GM12878 (cell line): ENCODE results near the gene YWHAH. TPM values are rescaled to one million over a fixed set of nuclear protein-coding genes. Genes with fewer than 3 reads are reported as not detected.

Experiments
- ATAC-seq: fragments of 200-7000 bp; cut with Tn5 transposase; 3 replicates; pipeline ENCODE4 v1.9.1; 2020; ENCODE audit warnings: mild to moderate bottlenecking, moderate library complexity
- BruUV-seq: library from RNA; stranded (reverse); fragments of 400-500 nt; replicated peaks from 2 replicates; lab custom pipeline; 2021; lab: Mats Ljungman, UMichigan
- CTCF ChIA-PET: fragments of 300-600 bp; sonication (Branson Sonifier 250); formaldehyde crosslinking; extraction: SDS; loops from one replicate; lab custom pipeline; 2021; ENCODE audit warnings: inconsistent platforms; lab: Yijun Ruan, JAX
- POLR2A ChIA-PET: fragments of 350-600 bp; formaldehyde crosslinking; extraction: SDS; loops from one replicate; lab custom pipeline; 2021; ENCODE audit warnings: inconsistent platforms; lab: Charles Lee
- RAD21 ChIA-PET: fragments of 300-600 bp; sonication (Branson Sonifier 250); formaldehyde crosslinking; loops from one replicate; lab custom pipeline; 2023; ENCODE audit warnings: antibody characterized with exemption; ENCODE audit not compliant: unreplicated experiment; lab: Charles Lee
- SMC1A ChIA-PET: fragments of 300-600 bp; sonication (Branson Sonifier 250); formaldehyde crosslinking; loops from one replicate; lab custom pipeline; 2023; ENCODE audit not compliant: unreplicated experiment, uncharacterized antibody; lab: Charles Lee
- DNase-seq: peaks from one replicate; pipeline ENCODE4 v3.0.0-alpha.2; 2011; ENCODE audit warnings: low read depth, low spot score
- FAIRE-seq: peaks from 3 replicates; lab custom pipeline; 2011; peaks lifted over from hg19 to GRCh38; lab: Jason Lieb, UNC
- H2AFZ ChIP-seq: 2 replicates; pipeline ENCODE4 v1.6.0; 2011; ENCODE audit warnings: low read depth, low read length, control low read depth; ENCODE audit not compliant: control insufficient read depth
- H3K27ac ChIP-seq: 2 replicates; pipeline ENCODE4 v1.5.1; 2011; ENCODE audit warnings: control low read depth; ENCODE audit not compliant: control insufficient read depth, insufficient read depth
- H3K27me3 ChIP-seq, 2 experiments: replicated peaks in 1 of 2; 2 replicates each; pipeline versions ENCODE4 v1.6.0 to v1.6.1; 2011; ENCODE audit warnings: low read length in 1 of 2; ENCODE audit not compliant: control insufficient read depth in 2 of 2, insufficient read depth in 2 of 2
- H3K36me3 ChIP-seq, 2 experiments: 2 replicates each; pipeline ENCODE4 v1.5.1; 2011; ENCODE audit warnings: low read length in 1 of 2; ENCODE audit not compliant: control insufficient read depth in 2 of 2, insufficient read depth in 2 of 2
- H3K4me1 ChIP-seq: 2 replicates; pipeline ENCODE4 v1.6.1; 2011; ENCODE audit warnings: mild to moderate bottlenecking, low read length, moderate library complexity, mixed read lengths; ENCODE audit not compliant: control insufficient read depth, insufficient read depth
- H3K4me2 ChIP-seq: 2 replicates; pipeline ENCODE4 v1.6.0; 2011; ENCODE audit warnings: control low read depth; ENCODE audit not compliant: control insufficient read depth, insufficient read depth
- H3K4me3 ChIP-seq: fragments of 200-600 bp; sonication (generic); 2 replicates; pipeline ENCODE4 v1.5.1; 2016
- H3K79me2 ChIP-seq: 2 replicates; pipeline ENCODE4 v1.6.0; 2011; ENCODE audit warnings: low read length; ENCODE audit not compliant: control insufficient read depth, insufficient read depth
- H3K9ac ChIP-seq: 2 replicates; pipeline ENCODE4 v1.8.0; 2011; ENCODE audit warnings: low read length, control low read depth, mixed read lengths; ENCODE audit not compliant: control insufficient read depth, insufficient read depth
- H3K9me3 ChIP-seq: replicated peaks from 3 replicates; pipeline ENCODE4 v1.5.1; 2011; ENCODE audit warnings: mild to moderate bottlenecking, low read length; ENCODE audit not compliant: control insufficient read depth, insufficient read depth
- H4K20me1 ChIP-seq: 2 replicates; pipeline ENCODE4 v1.6.0; 2011; ENCODE audit not compliant: control insufficient read depth, insufficient read depth
- CHD2 ChIP-seq: IDR thresholded peaks from 2 replicates; pipeline ENCODE4 v1.6.1; 2011; ENCODE audit warnings: low read depth, low read length, improper control_type of control experiment, borderline replicate concordance
- ETV6 ChIP-seq, 2 experiments: fragments of 450-650 bp in 1 of 2; IDR thresholded peaks in 1 of 2; conservative IDR thresholded peaks in 1 of 2; 2 replicates each; pipeline ENCODE4 v1.6.1; 2014; ENCODE audit warnings: antibody characterized with exemption in 1 of 2, borderline replicate concordance in 1 of 2, low read depth in 1 of 2, mild to moderate bottlenecking in 1 of 2, moderate library complexity in 1 of 2
- ZNF384 ChIP-seq: IDR thresholded peaks from 2 replicates; pipeline ENCODE4 v1.6.1; 2012; ENCODE audit warnings: low read depth, mild to moderate bottlenecking, low read length, improper control_type of control experiment, borderline replicate concordance
- WGBS: methylation state at CpG from one replicate; pipeline ENCODE4 v1.1.6; 2016; ENCODE audit warnings: low lambda C conversion rate; ENCODE audit not compliant: insufficient replicate concordance, insufficient coverage; ENCODE audit errors: missing lambda C conversion rate; 5-methylcytosine and 5-hydroxymethylcytosine counted together
- in situ Hi-C: fragments of 300-500 bp; cut with MboI; formaldehyde crosslinking; loops from 9 replicates; pipeline ENCODE4 v1.14.3; 2018; ENCODE audit warnings: mixed read lengths
- intact Hi-C: fragments of 100-400 bp; cut with micrococcal nuclease; formaldehyde crosslinking; loops from one replicate; pipeline ENCODE4 v1.14.2; 2022; ENCODE audit not compliant: unreplicated experiment
- polyA plus RNA-seq, 11 experiments: library from polyadenylated mRNA; depleted of rRNA in 4 of 11; unstranded in 6 of 11; stranded (reverse) in 5 of 11; fragments of >200 nt; fragmentation: Nextera tagmentation in 4 of 11; fragmentation: Illumina TruSeq in 1 of 11; extraction: Ambion mirVana in 4 of 11; extraction: Trizol in 1 of 11; gene quantifications; 1 replicate in 1 of 11; 2 replicates in 10 of 11; pipeline versions ENCODE4 v1.2.1 to v1.2.3, GENCODE V29; 2011 to 2016; ENCODE audit warnings: inconsistent platforms in 2 of 11, missing spikeins in 2 of 11, low read depth in 1 of 11
- total RNA-seq, 4 experiments: library from RNA; depleted of rRNA in 3 of 4; stranded (reverse); fragments of >200 nt in 3 of 4; fragmentation: Illumina TruSeq in 1 of 4; extraction: Trizol in 1 of 4; gene quantifications; 2 replicates each; pipeline versions ENCODE4 v1.2.1 to v1.2.3, GENCODE V29; 2013 to 2021

Gene YWHAH
- total and polyA plus RNA-seq, 10 of the 15 experiments (the other 5 are each of a cell fraction or from before 2014, with no cell fraction given) = 34.2 to 197 (median 115) TPM

- peaks cover 72% of the 10 kb centered on the region for H3K79me2 ChIP-seq
- no TSS peak for BruUV-seq
- TF ChIP-seq ZNF384 = no peak
- H4K20me1 ChIP-seq = 0 out of 2 replicates have a peak, but pooled peaks cover 3% of the 10 kb centered on the region
- ChIA-PET CTCF (interaction anchor here (0.7 to 7.1 kb wide), 8 partner anchors 15 to 283 kb away, joined by 3 to 140 read pairs (median 4); partner anchors contain the start of gene PISD), SMC1A (interaction anchor here (1.0 to 10.0 kb wide), 5 partner anchors 22 to 283 kb away, joined by 3 to 99 read pairs (median 5); partner anchors contain the start of gene PISD), RAD21 (interaction anchor here (0.9 to 4.0 kb wide), 6 partner anchors 20 to 286 kb away, joined by 3 to 29 read pairs (median 4); partner anchors contain the start of gene PISD), POLR2A (interaction anchor here (0.6 to 1.1 kb wide), 3 partner anchors 92 to 331 kb away, joined by 3 read pairs; no protein-coding TSS in a partner anchor)
- H3K27ac ChIP-seq = no peak overlapping the region
- no peaks in the 10 kb centered on the region for H3K9me3 ChIP-seq
- H3K4me1 ChIP-seq = peaks cover 16% of the 10 kb centered on the region
- no peak for ATAC-seq
- WGBS = 90% methylated on average over 8 of the region's 8 CpGs
- intact Hi-C loops (no loop called here), in situ Hi-C loops (loop anchor here (5.0 kb wide), 1 partner anchor 286 kb away; the partner anchor contains the start of gene PISD)
- H2AFZ ChIP-seq = no peak overlapping the region
- DNase-seq = no peak
- H3K36me3 ChIP-seq = peaks cover 0 to 10% of the 10 kb centered on the region in 2 experiments
- no peak overlapping the region for H3K4me2 ChIP-seq
- no peak overlapping the region for H3K9ac ChIP-seq
- H3K27me3 ChIP-seq = no peaks in the 10 kb centered on the region
- FAIRE-seq = no peak
- no peak overlapping the region for H3K4me3 ChIP-seq
Measured at GRCh38 chr22:31948002-31948401, 3.7 kb downstream of the YWHAH start.

DNA sequence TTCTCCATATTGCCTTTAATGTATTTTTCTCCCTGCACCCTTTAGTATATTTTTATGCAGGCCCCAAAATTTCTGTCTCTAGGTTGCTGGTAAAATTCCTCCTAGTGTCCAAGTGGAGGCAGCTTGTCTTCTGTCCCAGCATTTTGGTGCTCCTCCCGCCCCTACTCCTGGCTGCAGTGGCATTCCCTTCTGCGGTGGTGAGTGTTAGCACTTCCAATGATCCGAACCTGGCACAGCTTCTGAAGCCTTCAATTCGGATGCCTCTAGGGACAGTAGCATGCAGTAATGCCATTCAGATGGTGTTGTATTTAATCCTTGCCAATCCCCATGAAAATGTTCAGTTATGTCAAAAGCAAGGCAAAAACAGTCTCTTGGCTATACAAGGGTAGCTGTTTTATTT, 5.9 kb downstream of the YWHAH start:
- CTCF ChIA-PET = interaction anchor here (0.6 to 7.1 kb wide), 8 partner anchors 11 to 557 kb away, joined by 3 to 140 read pairs (median 4); partner anchors contain the start of gene PISD
- no TSS peak for BruUV-seq
- no peak for FAIRE-seq
- intact Hi-C loops = no loop called here
- Histone ChIP-seq H4K20me1 (0 out of 2 replicates have a peak, but pooled peaks cover 3% of the 10 kb centered on the region), H2AFZ (no peak overlapping the region), H3K4me3 (no peak overlapping the region), H3K4me2 (no peak overlapping the region)
- ATAC-seq = no peak
- RAD21 ChIA-PET = interaction anchor here (0.6 to 2.1 kb wide), 6 partner anchors 20 to 310 kb away, joined by 3 to 7 read pairs (median 4); no protein-coding TSS in a partner anchor
- POLR2A ChIA-PET = interaction anchor here (0.6 to 1.3 kb wide), 2 partner anchors 288 to 290 kb away, joined by 4 to 5 read pairs; partner anchors contain the start of gene PISD
- TF ChIP-seq ETV6 (conservative IDR thresholded peaks at IDR 0.05 in 1 of 2, IDR thresholded peaks at IDR 0.05 in 1 of 2; ENCODE audit: borderline replicate concordance in 1 of 2, low read depth in 1 of 2) (no peak), CHD2 (no peak)
- TF ChIP-seq, all 136 proteins: peak for 0
- WGBS = 95% methylated on average over 4 of the region's 4 CpGs
- Histone ChIP-seq H3K79me2 (peaks cover 74% of the 10 kb centered on the region), H3K9me3 (no peaks in the 10 kb centered on the region), H3K27me3 (no peaks in the 10 kb centered on the region), H3K27ac (no peak overlapping the region), H3K36me3 (peaks cover 0 to 14% of the 10 kb centered on the region in 2 experiments), H3K4me1 (peaks cover 12% of the 10 kb centered on the region; the same call in 1 of the 2 replicates), H3K9ac (no peak overlapping the region)
- in situ Hi-C loops = no loop called here
- SMC1A ChIA-PET = interaction anchor here (0.6 to 10.0 kb wide), 8 partner anchors 12 to 739 kb away, joined by 3 to 99 read pairs (median 4); partner anchors contain the start of genes PISD and PRR14L
- DNase-seq = no peak
